Left lobe of liver (tissue), 2 donors: ENCODE data around the gene RAB20. TPM values are rescaled to one million over a fixed set of nuclear protein-coding genes. Genes with fewer than 3 reads are reported as not detected.
"Not testable (repeated sequence)": the region's sequence is repeated elsewhere in the genome, so short reads cannot be mapped to it uniquely, and the experiment has no call there.

ENCODE experiments used
- ATAC-seq: fragments of 200-7000 bp; cut with Tn5 transposase; one replicate; pipeline ENCODE4 v1.9.1; 2020; ENCODE audit warnings: mild to moderate bottlenecking, moderate library complexity
- DNase-seq: peaks from one replicate; pipeline ENCODE4 v3.0.0-alpha.2; 2020; ENCODE audit warnings: low spot score
- total RNA-seq: library from RNA; stranded (reverse); gene quantifications from one replicate; pipeline ENCODE4 v1.2.1, GENCODE V29; 2021
- donor health status: DM: no; HTN: no; CAD: no; lungs with moderate emphysema.
- donor health status: DM: no; HTN: yes; CAD: no.

The RAB20 gene
- total RNA-seq, 1 donor from 2014 or later = 12.3 TPM

DNA sequence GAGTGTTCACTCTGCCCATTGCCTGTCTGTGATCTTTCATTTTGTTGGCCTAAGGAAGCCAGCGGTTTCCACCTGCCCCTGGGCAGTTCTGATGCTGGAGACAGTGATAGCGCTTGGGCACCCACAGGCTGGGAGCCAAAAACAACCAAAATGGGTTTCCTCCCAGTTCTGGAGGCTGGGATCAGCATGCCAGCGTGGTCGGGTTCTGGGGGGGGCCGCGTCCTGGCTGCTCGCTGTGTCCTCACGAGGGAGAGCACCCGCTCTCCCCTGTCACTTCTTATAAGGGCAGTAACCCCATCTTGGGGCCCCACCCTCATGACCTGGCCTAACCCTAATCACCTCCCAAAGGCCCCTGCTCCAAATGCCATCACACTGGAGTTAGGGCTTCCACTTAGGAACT, 67.9 kb downstream of the RAB20 start:
- DNase-seq (no peak), ATAC-seq (no peak)

DNA sequence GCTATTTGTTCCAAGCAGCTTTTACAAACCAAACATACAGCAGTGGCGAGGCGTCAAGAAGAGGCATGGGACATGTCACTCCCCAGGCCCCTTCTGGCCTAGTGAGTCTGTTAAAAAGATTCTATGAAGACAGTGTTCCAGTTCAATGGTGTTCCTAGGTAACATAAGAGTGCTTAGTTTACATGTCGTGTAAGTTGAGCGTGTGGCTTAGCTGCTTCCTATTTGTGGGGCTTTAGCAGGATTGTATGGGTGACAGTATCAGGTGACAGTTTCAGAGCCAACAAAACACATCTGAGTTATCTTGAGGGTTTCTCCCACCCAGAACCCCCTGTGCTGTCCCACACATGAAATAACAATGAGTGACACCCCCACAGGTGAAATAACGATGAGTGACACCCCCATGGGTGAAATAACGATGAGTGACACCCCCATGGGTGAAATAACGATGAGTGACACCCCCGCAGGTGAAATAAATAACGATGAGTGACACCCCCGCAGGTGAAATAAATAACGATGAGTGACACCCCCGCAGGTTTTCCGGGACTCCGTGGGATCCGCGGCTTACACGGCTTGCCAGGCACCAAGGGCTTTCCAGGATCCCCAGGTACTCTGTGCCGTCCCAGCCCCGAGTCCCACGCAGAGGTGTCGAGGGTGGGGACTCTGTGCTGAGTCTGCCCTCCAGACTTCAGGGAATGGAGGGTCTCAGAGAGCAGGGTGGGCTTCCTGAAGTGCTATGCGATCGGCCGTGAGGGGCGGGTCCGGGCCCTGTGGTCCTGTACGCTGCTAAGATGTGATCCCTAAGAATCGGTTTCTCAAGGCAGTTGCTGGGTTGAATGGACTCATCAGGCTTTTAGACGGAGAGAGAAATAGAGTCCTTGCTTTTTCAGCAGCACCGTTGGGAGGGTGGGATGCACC, 68.6 kb downstream of the RAB20 start:
- no peak for DNase-seq
- no peak for ATAC-seq

DNA sequence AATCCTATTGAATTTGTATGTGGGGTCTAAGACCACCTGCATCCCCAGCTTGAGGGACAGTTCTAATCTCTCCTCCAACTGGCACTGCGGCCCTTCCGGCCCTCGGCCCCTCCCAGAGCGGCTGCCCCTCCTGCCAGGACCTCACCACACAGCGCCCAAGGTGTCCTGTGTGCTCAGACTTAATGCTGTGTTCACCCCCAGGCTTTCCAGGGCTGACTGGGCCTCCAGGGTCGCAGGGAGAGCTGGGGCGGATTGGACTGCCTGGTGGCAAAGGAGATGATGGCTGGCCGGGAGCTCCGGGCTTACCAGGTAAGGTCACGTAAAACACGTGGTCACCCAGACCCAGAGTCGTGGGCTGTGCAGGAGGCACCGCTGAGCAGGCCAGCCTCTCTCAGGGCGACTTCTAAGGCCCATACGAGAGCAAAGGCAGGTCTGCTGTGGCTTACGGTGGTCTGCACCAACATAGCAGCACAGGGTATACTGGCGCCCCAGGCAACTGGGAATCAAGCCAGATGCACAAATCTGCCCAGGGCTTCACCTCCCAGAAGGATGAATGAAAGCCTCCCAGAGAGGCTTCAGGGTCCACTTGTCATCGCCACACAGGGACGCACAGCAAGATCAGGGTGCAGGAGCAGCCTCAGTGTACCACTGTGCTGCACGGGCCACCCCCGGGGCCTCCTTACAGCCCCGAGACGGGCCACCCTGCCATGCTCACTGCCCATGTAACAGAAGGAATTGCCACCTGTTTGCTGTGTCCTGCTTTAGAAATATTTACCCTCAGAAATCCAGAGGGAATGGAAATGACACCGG, 69.4 kb downstream of the RAB20 start:
- no peak for DNase-seq
- ATAC-seq = no peak

DNA sequence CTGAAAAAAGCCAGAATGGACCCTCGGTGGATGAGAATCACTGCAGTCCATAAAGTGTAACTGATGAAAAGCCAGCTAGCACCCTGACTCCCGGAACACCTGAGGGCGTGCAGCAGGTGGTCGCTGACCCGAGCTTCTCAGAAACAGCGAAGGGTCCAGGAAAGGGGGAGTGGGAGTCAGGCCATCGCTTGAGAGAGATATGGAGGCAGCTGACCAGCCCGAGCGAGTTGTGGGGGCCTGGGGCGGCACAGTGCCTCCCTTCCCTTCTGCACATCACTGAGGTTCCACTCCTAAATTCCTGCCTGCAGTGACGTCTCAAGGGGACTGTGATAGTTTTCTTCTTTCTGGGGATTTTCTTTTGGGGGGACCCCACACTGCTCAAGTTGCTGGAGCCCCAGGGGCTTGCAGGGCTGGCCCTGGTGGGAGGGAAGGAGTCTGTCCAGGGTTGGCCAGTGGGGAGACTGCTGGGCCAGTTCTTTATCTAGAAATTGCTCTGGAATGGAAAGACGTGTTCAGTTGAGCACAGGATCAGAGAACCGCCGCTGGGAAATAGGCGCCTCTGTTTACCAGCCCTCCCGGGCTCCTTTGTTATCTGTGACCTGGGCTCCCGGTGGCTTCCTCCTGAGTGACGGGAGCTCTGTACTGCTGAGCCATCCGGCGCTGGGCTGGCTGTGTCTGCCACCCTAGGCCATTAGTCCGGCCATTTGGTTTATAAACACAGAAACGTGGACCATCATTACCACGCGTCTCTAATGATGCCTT, 71.3 kb downstream of the RAB20 start:
- no peak for DNase-seq
- peak; percentile 26 for ATAC-seq

DNA sequence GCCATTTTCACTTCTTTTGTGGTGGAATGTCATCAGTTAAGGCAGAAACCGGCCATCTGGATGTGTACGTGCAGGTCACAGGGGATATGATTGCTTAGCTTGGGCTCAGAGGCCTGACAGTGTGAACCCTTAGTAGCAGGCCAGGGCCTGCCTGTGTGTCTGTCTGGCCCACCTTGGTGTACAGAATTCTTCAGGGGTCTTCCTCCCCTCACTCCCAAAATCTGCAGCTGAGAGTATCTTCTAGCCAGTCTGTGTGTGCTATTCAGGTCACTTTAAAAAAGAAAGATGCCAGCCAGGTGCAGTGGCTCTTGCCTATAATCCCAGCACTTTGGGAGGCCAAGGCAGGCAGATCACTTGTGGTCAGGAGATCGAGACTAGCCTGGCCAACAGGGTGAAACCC, 74.6 kb downstream of the RAB20 start:
- not testable (repeated sequence) for ATAC-seq, DNase-seq

DNA sequence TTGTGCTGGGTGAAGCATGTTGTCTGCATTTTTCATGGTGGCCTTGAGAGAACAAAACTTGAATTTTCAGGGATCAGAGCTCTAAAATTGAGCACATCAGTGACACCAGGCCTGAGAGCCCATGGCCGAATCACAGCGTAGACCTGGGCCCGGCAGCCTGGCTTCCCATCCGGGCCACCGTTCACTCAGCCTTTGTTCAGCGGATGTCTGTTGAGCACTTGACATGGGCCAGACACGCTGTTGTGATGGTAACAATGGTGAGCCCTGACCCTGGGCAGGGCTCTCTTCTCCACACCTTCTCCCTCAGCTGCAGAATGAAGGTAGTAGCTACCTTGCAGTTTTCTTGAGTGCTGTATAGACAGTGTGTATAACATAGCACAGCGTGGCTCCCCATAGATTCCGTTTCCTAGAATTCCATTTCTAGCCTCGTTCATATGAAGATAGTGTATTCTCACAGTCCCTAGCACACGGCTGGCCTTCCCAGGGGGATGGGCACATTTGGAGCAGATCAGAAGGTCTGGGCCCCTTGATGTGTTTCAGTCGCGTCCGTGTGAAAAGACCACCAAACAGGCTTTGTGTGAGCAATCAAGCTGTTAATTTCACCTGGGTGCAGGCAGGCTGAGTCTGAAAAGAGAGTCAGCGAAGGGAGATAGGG, 75.3 kb downstream of the RAB20 start:
- ATAC-seq = no peak
- no peak for DNase-seq

DNA sequence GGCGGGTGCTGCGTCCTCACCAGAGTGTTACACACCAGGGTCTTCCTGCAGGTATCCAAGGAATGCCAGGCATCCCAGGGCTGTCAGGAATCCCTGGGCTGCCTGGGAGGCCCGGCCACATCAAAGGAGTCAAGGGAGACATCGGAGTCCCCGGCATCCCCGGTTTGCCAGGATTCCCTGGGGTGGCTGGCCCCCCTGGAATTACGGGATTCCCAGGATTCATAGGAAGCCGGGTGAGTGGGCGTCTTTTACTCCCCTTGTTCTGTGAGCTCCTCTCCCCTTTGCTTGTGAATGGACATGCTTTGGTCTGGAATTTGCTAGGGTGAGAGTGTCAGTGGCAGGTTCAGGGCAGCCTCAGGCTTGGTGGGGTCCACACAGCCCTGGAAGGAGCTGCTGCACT, 75.9 kb downstream of the RAB20 start:
- no peak for DNase-seq

DNA sequence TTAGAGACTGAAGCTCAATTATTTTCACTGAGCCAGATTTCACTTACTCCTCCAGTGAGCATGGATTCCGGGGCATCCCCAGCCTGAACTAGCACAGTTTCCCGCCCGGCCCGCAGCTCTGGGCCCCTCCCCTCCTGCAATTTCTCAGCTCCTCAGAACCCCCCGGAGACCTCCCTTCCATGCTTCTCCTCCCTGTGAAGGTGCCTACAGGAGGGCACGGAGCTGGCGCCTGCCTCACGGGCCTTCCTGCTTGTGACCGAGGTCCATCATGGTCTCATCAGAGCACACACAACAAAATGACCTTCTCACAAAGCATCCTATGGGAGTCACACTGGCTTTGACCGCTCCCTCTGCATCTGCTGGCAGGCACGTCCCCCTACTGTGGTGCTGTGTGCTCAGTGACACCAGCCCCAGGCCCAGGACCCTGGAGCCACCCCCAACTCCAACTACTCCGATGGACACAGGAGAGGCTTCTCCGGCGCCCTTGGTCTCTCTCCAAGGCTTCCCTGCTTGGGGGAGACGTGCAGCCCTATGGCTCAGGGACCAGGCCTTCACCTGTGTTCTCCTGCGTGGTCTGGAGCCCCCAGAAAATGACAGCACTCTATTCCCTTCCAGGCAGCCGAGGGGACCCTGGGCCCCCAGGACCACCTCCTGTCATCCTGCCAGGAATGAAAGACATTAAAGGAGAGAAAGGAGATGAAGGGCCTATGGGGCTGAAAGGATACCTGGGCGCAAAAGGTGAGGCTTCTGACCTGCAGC, 77.1 kb downstream of the RAB20 start:
- no peak for ATAC-seq
- no peak for DNase-seq

More for the DNA sequence above, 75.9 kb downstream of the RAB20 start:
- ATAC-seq = no peak

DNA sequence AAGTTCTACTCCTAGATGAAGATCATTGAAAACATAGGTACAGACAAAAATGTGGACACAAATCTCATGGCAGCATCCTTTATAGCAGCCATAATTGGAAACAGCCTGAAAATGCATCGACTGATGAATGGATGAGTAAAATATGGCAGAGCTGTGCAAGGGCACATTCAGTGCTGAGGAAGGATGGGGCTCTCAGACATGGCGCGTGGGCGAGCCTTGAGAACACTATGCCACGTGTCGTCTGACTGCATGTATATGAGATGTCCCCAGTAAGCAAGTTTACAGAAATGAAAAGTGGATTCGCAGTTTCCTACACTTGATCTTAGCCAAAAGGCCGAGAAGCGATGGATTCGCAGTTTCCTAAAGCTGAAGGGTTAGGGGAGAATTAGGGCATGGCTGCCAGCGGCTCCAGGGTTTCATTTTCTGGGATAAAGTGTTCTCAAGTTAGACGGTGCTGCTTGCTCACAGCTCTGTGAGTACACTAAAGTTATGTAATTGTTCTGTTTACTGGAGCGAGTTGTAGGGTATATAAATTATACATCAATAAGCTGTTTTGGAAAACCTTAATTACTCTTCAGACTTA, 78.0 kb downstream of the RAB20 start:
- no peak for ATAC-seq

DNA sequence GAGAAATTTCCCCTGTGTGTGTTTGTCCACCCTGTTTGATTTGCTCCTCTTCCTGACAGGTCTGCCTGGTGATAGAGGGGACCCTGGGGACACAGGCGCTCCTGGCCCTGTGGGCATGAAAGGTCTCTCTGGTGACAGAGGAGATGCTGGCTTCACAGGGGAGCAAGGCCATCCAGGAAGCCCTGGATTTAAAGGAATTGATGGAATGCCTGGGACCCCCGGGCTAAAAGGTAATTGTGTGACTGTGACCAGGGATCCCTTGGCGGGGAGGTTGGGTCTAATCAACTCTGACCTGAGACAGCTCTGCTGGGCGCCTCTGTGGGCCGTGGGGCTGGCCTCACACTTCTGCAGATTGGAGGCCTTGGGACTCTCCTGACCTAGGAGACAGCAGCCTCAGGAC, 81.4 kb downstream of the RAB20 start:
- no peak for DNase-seq
- no peak for ATAC-seq

More for the DNA sequence above, 78.0 kb downstream of the RAB20 start:
- no peak for DNase-seq

DNA sequence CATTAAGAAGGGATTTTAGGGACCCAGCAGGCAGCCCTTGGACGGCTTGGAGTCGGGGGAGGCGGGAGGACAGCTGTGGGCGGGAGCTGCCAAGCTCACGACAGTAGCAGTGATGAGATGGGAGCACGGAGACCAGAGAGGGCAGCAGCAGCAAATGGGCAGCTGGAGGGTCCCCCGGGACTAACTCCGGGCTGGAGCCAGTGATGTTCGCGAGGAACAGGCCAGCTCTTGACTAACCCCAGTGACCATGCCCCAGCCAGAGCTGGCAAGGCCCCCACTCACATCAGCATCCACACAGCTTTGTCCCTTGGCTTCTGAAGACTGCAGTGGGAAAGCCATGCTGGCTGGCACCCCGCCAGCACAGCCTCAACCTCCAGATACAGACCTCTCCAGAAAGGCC, 81.9 kb downstream of the RAB20 start:
- DNase-seq = no peak
- no peak for ATAC-seq

DNA sequence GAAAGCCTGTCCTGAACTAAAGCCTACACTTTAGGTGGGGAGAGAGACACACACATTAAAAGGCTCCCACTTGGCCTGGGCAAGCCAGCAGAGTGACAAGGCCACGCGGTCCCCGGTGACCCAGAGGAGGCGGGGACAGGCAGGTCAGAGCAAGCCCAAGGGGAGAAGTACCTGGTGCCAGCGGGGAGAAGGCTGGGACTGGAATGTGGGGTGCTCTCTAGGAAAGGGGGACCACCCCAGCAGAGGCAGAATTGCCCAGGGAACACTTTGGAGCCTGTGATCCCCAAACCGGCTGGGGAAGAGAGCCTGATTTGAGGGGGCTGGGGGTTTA, 82.3 kb downstream of the RAB20 start:
- DNase-seq = no peak
- no peak for ATAC-seq

DNA sequence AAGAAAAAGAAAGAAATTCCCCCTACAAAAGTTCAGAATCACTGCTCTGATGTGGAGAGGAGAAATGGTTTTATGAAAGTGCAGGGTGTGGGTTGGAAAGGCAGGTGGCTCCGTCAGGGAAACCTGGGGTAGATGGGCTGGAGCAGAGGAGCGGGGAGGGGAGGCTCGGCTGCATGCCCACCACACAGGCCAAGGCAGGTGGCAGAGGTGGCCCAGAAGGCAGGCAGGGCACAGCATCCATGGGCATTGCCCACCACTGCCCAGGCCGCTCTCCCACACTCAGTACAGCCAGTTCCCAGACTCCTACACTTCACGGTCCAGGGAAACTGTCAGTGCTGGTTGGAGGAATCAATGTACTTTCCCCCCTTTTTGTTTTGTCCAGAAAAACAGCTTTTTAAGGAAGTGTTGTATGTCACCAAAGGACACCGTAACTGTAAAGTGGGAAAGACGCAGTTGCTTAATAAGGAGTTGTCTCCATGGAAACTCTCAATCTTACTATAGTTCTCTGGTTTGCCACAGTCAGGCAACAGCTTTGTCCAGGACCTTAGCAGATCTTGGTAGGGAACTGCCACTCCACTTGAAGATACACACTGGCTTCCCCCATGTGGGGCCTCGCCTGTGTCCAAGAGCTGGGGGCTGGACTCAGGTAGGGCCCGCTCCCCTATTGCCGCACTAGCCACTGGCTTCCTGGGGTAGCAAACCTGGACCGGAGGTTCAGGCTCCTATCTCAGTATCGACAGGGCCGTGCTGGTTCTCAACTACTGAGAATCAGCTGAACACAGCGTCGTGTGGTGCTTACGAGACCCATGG, 82.9 kb downstream of the RAB20 start:
- ATAC-seq (no peak), DNase-seq (no peak)

DNA sequence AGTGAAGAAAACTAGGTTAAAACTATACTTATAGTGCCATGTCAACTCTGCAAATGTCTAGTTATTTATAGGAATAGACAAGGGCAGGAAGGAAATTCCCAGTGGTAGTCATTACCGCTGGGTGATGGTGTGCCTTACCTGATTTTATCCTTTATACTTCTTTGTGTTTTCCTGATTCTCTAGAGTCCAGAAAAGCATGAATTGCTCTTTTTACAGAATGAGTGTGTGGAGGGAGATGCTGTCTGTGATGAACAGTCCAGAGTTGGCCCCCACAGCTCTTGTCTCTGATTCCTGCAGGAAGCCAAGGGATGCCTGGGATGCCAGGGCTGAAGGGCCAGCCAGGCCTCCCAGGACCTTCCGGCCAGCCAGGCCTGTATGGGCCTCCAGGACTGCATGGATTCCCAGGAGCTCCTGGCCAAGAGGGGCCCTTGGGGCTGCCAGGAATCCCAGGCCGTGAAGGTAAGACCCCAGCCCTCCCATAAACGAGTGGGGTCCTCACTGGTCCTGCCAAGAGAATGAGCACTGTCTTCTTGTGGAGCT, 83.7 kb downstream of the RAB20 start:
- ATAC-seq (no peak), DNase-seq (no peak)

DNA sequence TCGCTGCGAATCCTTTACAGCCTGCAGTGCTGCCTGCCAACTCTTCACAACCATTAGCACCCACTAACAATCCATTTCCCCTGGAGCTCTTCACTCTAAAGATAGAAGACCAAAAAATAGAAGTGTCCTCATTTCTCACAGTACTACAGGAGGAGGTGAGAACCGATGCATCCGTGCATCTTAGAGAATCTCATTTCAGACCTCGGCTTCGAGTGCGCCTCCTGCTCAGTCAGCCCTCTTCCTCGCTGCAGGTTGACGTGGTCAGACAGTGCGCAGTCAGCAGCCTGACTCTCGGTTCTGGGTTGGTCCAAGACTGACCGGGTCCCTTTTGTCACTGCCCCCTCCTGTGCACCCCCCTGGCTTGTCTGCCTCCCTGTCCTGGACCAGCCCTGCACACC, 85.3 kb downstream of the RAB20 start:
- no peak for ATAC-seq

DNA sequence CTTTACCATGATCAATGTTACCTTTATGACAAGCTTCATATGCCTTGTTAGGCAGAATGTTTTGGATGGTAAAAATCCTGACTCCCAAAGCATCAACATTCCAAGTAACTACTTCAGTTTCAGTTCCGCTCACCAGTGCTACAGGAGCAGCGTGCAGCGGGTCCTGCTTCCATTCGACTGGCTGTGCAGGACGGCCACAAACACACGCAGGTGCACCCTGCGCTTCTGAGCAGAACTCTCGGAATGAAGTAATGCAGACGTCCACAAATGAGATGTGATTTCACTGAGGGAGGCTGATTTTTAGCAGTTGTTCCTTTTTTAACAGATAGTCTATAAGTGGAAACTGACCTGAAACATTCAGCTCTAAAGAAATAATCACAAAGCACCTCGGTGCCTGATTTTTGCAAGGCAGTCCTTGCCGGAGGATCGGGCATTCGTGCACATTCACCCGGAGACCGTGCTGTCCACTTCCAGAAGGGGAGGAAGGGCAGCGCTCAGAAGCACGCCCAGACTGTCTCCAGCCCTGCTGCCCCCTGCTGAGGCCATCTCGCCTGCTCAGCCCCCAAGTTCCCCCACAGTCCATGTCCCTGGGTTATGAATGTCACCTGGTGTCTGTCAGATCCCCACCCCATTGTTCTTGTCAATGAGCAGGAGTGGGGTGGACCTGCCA, 85.8 kb downstream of the RAB20 start:
- DNase-seq = no peak
- no peak for ATAC-seq

More for the DNA sequence above, 85.3 kb downstream of the RAB20 start:
- DNase-seq = no peak

DNA sequence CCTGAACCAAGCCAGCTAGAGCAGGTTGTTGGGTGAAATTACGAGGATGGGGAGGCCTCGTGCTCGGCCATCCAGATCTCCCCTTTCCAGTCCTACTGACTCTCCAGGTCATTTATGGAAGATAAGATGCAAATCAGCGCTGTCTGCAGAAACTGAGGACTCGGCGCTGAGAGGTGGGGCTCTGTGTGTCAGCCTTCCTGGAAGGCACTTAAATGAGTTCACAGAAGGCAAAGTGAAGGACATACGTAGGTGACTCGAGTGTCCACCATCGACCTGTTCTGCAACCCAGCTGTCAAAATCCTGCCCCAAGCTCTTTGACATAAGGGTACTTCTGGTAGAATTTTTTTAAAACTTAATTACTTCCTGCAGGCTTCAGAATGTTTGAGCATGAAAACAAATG, 86.4 kb downstream of the RAB20 start:
- DNase-seq (no peak), ATAC-seq (no peak)

DNA sequence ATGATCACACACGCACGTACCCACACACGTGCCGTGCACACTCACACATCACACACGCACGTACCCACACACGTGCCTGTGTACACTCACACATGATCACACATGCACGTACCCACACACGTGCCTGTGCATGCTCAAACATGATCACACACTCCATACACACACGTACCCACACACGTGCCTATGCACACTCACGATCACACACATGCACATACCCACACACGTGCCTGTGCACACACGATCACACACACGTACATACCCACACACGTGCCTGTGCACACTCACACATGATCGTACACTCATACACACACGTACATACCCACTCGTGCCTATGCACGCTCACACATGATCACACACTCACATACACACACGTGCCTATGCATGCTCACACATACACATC, 86.8 kb downstream of the RAB20 start:
- no peak for DNase-seq
- no peak for ATAC-seq
